GM12874 (cell line): ENCODE results near the gene TMEM170B.

ENCODE experiments used
- TF ChIP-seq, protein P1 (sequence below): IDR thresholded peaks from 2 replicates; pipeline ENCODE4 v1.5.1; 2011; ENCODE audit warnings: low read depth, mild to moderate bottlenecking, control low read depth, low read length, moderate library complexity; ENCODE audit not compliant: insufficient read depth

The TMEM170B gene

GRCh38 chr6:11515763-11516162 is 21.8 kb upstream of the TMEM170B start:
- TF ChIP-seq, protein P1, sequence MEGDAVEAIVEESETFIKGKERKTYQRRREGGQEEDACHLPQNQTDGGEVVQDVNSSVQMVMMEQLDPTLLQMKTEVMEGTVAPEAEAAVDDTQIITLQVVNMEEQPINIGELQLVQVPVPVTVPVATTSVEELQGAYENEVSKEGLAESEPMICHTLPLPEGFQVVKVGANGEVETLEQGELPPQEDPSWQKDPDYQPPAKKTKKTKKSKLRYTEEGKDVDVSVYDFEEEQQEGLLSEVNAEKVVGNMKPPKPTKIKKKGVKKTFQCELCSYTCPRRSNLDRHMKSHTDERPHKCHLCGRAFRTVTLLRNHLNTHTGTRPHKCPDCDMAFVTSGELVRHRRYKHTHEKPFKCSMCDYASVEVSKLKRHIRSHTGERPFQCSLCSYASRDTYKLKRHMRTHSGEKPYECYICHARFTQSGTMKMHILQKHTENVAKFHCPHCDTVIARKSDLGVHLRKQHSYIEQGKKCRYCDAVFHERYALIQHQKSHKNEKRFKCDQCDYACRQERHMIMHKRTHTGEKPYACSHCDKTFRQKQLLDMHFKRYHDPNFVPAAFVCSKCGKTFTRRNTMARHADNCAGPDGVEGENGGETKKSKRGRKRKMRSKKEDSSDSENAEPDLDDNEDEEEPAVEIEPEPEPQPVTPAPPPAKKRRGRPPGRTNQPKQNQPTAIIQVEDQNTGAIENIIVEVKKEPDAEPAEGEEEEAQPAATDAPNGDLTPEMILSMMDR: no peak

- TF ChIP-seq, protein P1: no peak
These were observed 14.5 kb upstream of the TMEM170B start for GRCh38 chr6:11522812-11523605.

DNA sequence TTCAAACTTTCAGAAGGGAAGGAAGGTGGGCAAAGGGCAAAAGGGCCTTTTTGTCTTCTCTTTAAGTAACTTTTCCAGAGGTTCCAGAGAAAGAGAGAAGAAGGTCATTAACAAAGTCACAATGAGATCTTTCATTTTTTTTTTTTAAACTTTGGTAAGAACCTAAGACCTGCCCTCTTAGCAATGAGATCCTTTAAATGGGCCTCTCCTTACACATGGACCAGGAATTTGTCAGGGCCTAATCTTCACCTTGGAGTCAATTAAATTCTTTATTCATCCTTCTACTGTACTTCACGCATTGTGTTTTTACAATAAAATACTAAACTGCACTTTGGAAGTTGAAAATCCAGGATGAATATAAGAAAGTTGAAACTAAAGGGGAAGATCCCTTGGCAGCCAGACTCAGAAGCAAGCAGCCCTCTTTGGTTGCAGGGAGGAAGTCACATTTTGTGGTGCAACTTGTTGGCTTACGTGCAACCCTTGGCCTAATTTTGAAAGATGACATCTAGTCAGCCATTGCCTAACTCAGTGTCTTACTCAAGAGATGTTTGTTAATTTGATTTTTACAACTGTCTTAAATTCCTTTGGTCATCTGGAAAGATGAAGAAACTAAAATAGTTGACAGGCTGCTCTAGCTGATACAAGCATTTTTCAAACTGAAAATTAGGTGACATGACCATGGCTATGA is 11.9 kb upstream of the TMEM170B start:
- TF ChIP-seq, protein P1: no peak

DNA sequence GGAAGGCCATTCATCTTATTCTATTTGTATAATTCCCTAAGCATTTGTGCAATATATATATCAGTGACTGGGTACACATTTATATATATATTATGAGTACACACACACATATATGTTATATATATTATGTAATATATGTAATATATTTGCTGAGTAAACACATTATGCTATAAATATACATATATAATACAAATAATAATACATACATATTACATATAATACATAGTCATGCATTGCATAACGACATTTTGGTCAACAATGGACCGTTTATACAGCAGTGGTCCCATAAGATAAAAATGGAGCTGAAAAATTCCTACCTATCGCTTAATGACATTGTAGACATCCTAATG is 11.4 kb upstream of the TMEM170B start:
- TF ChIP-seq, protein P1: no peak

GRCh38 chr6:11527274-11527870 is 10.2 kb upstream of the TMEM170B start:
- TF ChIP-seq, protein P1: no peak

- TF ChIP-seq, protein P1: no peak
These were observed 8.6 kb upstream of the TMEM170B start for GRCh38 chr6:11528996-11529395.

DNA sequence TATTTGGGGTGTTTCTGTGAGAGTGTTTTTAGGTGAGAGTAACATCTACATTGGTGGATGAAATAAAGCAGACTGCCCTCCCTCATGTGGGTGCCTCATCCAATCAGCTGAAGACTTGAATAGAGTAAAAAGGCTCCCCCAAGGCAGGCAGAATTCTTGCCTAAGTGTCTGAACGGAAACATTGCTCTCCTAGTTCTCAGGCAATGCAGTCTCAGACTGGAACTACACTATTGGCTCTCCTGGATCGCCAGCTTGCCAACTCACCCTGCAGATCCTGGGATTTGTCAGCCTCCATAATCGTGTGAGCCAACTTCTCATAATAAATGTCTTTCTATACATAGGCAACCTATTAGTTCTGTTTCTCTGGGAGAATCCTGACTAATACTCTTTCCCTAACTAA is 5.5 kb upstream of the TMEM170B start:
- TF ChIP-seq, protein P1: no peak
